SK-N-SH (cell line): ENCODE results near the gene MCAM. TPM values are rescaled to one million over a fixed set of nuclear protein-coding genes. Genes with fewer than 3 reads are reported as not detected.

ENCODE experiments used
- CTCF ChIA-PET: fragments of 300-600, 350-600 bp; formaldehyde crosslinking; extraction: SDS; loops from one replicate; lab custom pipeline; 2021; lab: Yijun Ruan, JAX
- POLR2A ChIA-PET: fragments of 350-600 bp; sonication (Branson Sonifier 250); formaldehyde crosslinking; extraction: SDS; loops from one replicate; lab custom pipeline; 2020; ENCODE audit warnings: antibody characterized with exemption, inconsistent platforms; lab: Yijun Ruan, JAX
- DNase-seq: peaks from one replicate; pipeline ENCODE4 v3.0.0; 2012
- H2AFZ ChIP-seq: fragments of 200-600 bp; sonication (generic); 2 replicates; pipeline ENCODE4 v1.8.1; 2016; ENCODE audit warnings: antibody characterized with exemption, mild to moderate bottlenecking, low read depth
- H3F3A ChIP-seq: fragments of 200-600 bp; sonication (generic); replicated peaks from 2 replicates; pipeline ENCODE3; 2016; ENCODE audit warnings: antibody characterized with exemption, mild to moderate bottlenecking; ENCODE audit not compliant: insufficient read depth
- H3K27ac ChIP-seq, 2 experiments: fragments of 200-500 bp in 1 of 2; fragments of 200-600 bp in 1 of 2; sonication (Bioruptor generic) in 1 of 2; sonication (generic), shearing (Covaris generic) in 1 of 2; 2 replicates each; pipeline versions ENCODE4 v1.5.1 to v1.6.1; 2014 to 2016; ENCODE audit warnings: low read depth in 2 of 2, inconsistent platforms in 1 of 2, low read length in 1 of 2, mild to moderate bottlenecking in 1 of 2, mixed read lengths in 1 of 2
- H3K27me3 ChIP-seq: fragments of 200-600 bp; sonication (generic), shearing (Covaris generic); 2 replicates; pipeline ENCODE4 v1.6.1; 2016; ENCODE audit warnings: mixed run types; ENCODE audit not compliant: insufficient read depth
- H3K36me3 ChIP-seq, 2 experiments: fragments of 200-500 bp in 1 of 2; fragments of 200-600 bp in 1 of 2; sonication (Bioruptor generic) in 1 of 2; sonication (generic) in 1 of 2; replicated peaks in 1 of 2; 2 replicates each; pipeline versions ENCODE3 to v1.5.1; 2014 to 2016; ENCODE audit warnings: low read length in 1 of 2, mild to moderate bottlenecking in 1 of 2; ENCODE audit not compliant: insufficient read depth in 2 of 2, control insufficient read depth in 1 of 2
- H3K4me1 ChIP-seq, 2 experiments: fragments of 200-500 bp in 1 of 2; fragments of 200-600 bp in 1 of 2; sonication (Bioruptor generic) in 1 of 2; sonication (generic), shearing (Covaris generic) in 1 of 2; 2 replicates each; pipeline versions ENCODE4 v1.5.1 to v1.6.1; 2014 to 2016; ENCODE audit warnings: low read depth in 1 of 2, low read length in 1 of 2, mixed run types in 1 of 2; ENCODE audit not compliant: insufficient read depth in 2 of 2, control insufficient read depth in 1 of 2
- H3K4me2 ChIP-seq: fragments of 200-600 bp; sonication (generic), shearing (Covaris generic); 2 replicates; pipeline ENCODE4 v1.6.1; 2017; ENCODE audit warnings: mixed run types
- H3K4me3 ChIP-seq, 2 experiments: fragments of 200-500 bp in 1 of 2; fragments of 200-600 bp in 1 of 2; sonication (Bioruptor generic) in 1 of 2; sonication (generic), shearing (Covaris generic) in 1 of 2; 2 replicates each; pipeline versions ENCODE4 v1.5.1 to v1.8.1; 2014 to 2016; ENCODE audit warnings: low read depth in 2 of 2, inconsistent platforms in 1 of 2, low read length in 1 of 2, mild to moderate bottlenecking in 1 of 2, mixed read lengths in 1 of 2, moderate library complexity in 1 of 2
- H3K79me2 ChIP-seq: fragments of 200-600 bp; sonication (generic); 2 replicates; pipeline ENCODE4 v1.8.1; 2017; ENCODE audit warnings: mild to moderate bottlenecking; ENCODE audit not compliant: insufficient read depth
- H3K9ac ChIP-seq: fragments of 200-600 bp; sonication (generic); 2 replicates; pipeline ENCODE4 v1.6.1; 2017; ENCODE audit warnings: mixed run types
- H3K9me2 ChIP-seq: fragments of 200-600 bp; sonication (generic); 2 replicates; pipeline ENCODE4 v1.6.1; 2017; ENCODE audit warnings: mixed run types
- H3K9me3 ChIP-seq: fragments of 200-600 bp; sonication (generic); 2 replicates; pipeline ENCODE4 v1.6.1; 2017; ENCODE audit warnings: mixed run types, mild to moderate bottlenecking, moderate library complexity
- H4K20me1 ChIP-seq: fragments of 200-600 bp; sonication (generic); 2 replicates; pipeline ENCODE4 v1.6.1; 2017; ENCODE audit warnings: mild to moderate bottlenecking, mixed run types; ENCODE audit not compliant: insufficient read depth
- FOXM1 ChIP-seq: IDR thresholded peaks from 2 replicates; pipeline ENCODE4 v1.4.0; 2012; ENCODE audit warnings: low read depth, mild to moderate bottlenecking
- MAX ChIP-seq: IDR thresholded peaks from 2 replicates; pipeline ENCODE4 v1.4.0; 2012; ENCODE audit warnings: low read depth
- NFIC ChIP-seq: IDR thresholded peaks from 2 replicates; pipeline ENCODE4 v1.4.0; 2012; ENCODE audit warnings: borderline replicate concordance
- NRF1 ChIP-seq: IDR thresholded peaks from 2 replicates; pipeline ENCODE4 v1.6.1; 2012; ENCODE audit warnings: low read depth, mild to moderate bottlenecking, low read length
- POLR2AphosphoS5 ChIP-seq: IDR thresholded peaks from 2 replicates; pipeline ENCODE4 v1.6.1; 2012; ENCODE audit warnings: low read depth, low read length
- REST ChIP-seq: IDR thresholded peaks from 2 replicates; pipeline ENCODE4 v1.6.1; 2012; ENCODE audit warnings: mild to moderate bottlenecking, low read depth, low read length, moderate library complexity
- TCF12 ChIP-seq: IDR thresholded peaks from 2 replicates; pipeline ENCODE4 v1.4.0; 2012
- USF2 ChIP-seq: fragments of 150-350 bp; IDR thresholded peaks from 2 replicates; pipeline ENCODE4 v1.6.1; 2017; ENCODE audit warnings: antibody characterized with exemption, low read length, low read depth, borderline replicate concordance
- ZBTB33 ChIP-seq: IDR thresholded peaks from 2 replicates; pipeline ENCODE4 v1.4.0; 2012; ENCODE audit warnings: low read depth, borderline replicate concordance
- WGBS: methylation state at CpG from one replicate; pipeline ENCODE4 v1.1.6; 2017; ENCODE audit warnings: low lambda C conversion rate; 5-methylcytosine and 5-hydroxymethylcytosine counted together
- polyA plus RNA-seq, 3 experiments: library from polyadenylated mRNA; depleted of rRNA; stranded (reverse); fragments of >200 nt; gene quantifications; 2 replicates each; pipeline ENCODE4 v1.2.3, GENCODE V29; 2012

MCAM gene
- polyA plus RNA-seq, 1 of the 3 experiments (the other 2 are of a cell fraction), result 22.8 TPM

- WGBS, result 89% methylated on average over 5 of the region's 5 CpGs
- CTCF ChIA-PET, result interaction anchor here (0.9 to 1.3 kb wide), 4 partner anchors 17 to 71 kb away, joined by 3 to 5 read pairs (median 4); partner anchors contain the start of gene CBL
- no peak for DNase-seq
- H3K4me3 ChIP-seq, result no peak overlapping the region
- no peak overlapping the region for H3K9ac ChIP-seq
- H2AFZ ChIP-seq, result no peak overlapping the region
- peaks cover 3% of the 10 kb centered on the region for H3F3A ChIP-seq
- H3K9me2 ChIP-seq, result no peaks in the 10 kb centered on the region
- H3K4me1 ChIP-seq, result peaks cover 0 to 2% of the 10 kb centered on the region in 2 experiments; a peak in 1 of 4 replicates
- TF ChIP-seq FOXM1 (no peak), USF2 (no peak), NFIC (no peak), ZBTB33 (no peak), MAX (no peak), NRF1 (no peak), REST (no peak), TCF12 (no peak), POLR2AphosphoS5 (no peak)
- TF ChIP-seq, all 33 proteins: peak for 0
- Histone ChIP-seq H3K79me2 (peaks cover 79% of the 10 kb centered on the region), H3K4me2 (no peak overlapping the region), H3K9me3 (no peaks in the 10 kb centered on the region), H3K27ac (no peak overlapping the region), H4K20me1 (0 out of 2 replicates have a peak, but pooled peaks cover 8% of the 10 kb centered on the region), H3K36me3 (peaks cover 3 to 5% of the 10 kb centered on the region in 2 experiments), H3K27me3 (no peaks in the 10 kb centered on the region)
- POLR2A ChIA-PET, result no interaction called here
Observed at GRCh38 chr11:119267645-119268044, 49.3 kb downstream of the MCAM start.
